Caco-2 (cell line): ENCODE results near the gene F10. TPM values are rescaled to one million over a fixed set of nuclear protein-coding genes. Genes with fewer than 3 reads are reported as not detected.

Source experiments
- BruUV-seq: library from RNA; stranded (reverse); fragments of 400-500 nt; replicated peaks from 2 replicates; lab custom pipeline; 2021; lab: Mats Ljungman, UMichigan
- CTCF ChIA-PET: fragments of 300-600 bp; sonication (Branson Sonifier 250); formaldehyde crosslinking; loops from one replicate; lab custom pipeline; 2022; ENCODE audit warnings: antibody characterized with exemption; lab: Charles Lee
- POLR2A ChIA-PET: fragments of 300-600 bp; sonication (Branson Sonifier 250); formaldehyde crosslinking; loops from one replicate; lab custom pipeline; 2022; ENCODE audit warnings: antibody characterized with exemption; lab: Charles Lee
- DNase-seq, 2 experiments: peaks; one replicate each; pipeline versions ENCODE4 v3.0.0 to v3.0.0-alpha.2; 2020 to 2022
- H3K27me3 ChIP-seq: replicated peaks from 2 replicates; pipeline ENCODE4 v1.6.0; 2011; ENCODE audit warnings: low read length; ENCODE audit not compliant: control insufficient read depth, insufficient read depth
- H3K36me3 ChIP-seq: 2 replicates; pipeline ENCODE4 v1.5.1; 2011; ENCODE audit warnings: low read length; ENCODE audit not compliant: control insufficient read depth, insufficient read depth
- H3K4me1 ChIP-seq: fragments of 250-450 bp; sonication (Bioruptor Pico); 2 replicates; pipeline ENCODE4 v1.5.1; 2020; ENCODE audit warnings: mild to moderate bottlenecking
- H3K4me3 ChIP-seq: 2 replicates; pipeline ENCODE4 v1.5.1; 2011; ENCODE audit warnings: low read depth, mild to moderate bottlenecking, control low read depth, low read length
- H3K9me3 ChIP-seq: fragments of 250-450 bp; sonication (Bioruptor Pico); 2 replicates; pipeline ENCODE4 v1.5.1; 2020; ENCODE audit warnings: mild to moderate bottlenecking, moderate library complexity
- H3K27ac Mint-ChIP-seq: one replicate; pipeline ENCODE4 v1.8.0; 2022; ENCODE audit warnings: mixed read lengths; ENCODE audit not compliant: unreplicated experiment
- H3K27me3 Mint-ChIP-seq: one replicate; pipeline ENCODE4 v1.8.0; 2022; ENCODE audit warnings: mixed read lengths; ENCODE audit not compliant: insufficient read depth, unreplicated experiment
- H3K36me3 Mint-ChIP-seq: one replicate; pipeline ENCODE4 v1.8.0; 2022; ENCODE audit warnings: mild to moderate bottlenecking, mixed read lengths; ENCODE audit not compliant: insufficient read depth, unreplicated experiment
- H3K4me1 Mint-ChIP-seq: one replicate; pipeline ENCODE4 v1.8.0; 2022; ENCODE audit warnings: low read depth, mixed read lengths; ENCODE audit not compliant: unreplicated experiment
- H3K4me3 Mint-ChIP-seq: one replicate; pipeline ENCODE4 v1.8.0; 2022; ENCODE audit warnings: mild to moderate bottlenecking, moderate library complexity, mixed read lengths; ENCODE audit not compliant: unreplicated experiment
- H3K9me3 Mint-ChIP-seq: one replicate; pipeline ENCODE4 v1.8.0; 2022; ENCODE audit warnings: mixed read lengths; ENCODE audit not compliant: unreplicated experiment
- intact Hi-C: fragments of 100-400 bp; cut with micrococcal nuclease; formaldehyde crosslinking; loops from one replicate; pipeline ENCODE4 v1.10.0; 2022; ENCODE audit not compliant: unreplicated experiment
- total RNA-seq: library from RNA; stranded (reverse); gene quantifications from 2 replicates; pipeline ENCODE4 v1.2.3, GENCODE V29; 2022
- TF ChIP-seq, protein P1 (sequence below), 2 experiments: fragments of 200-600 bp in 1 of 2; IDR thresholded peaks; 1 replicate in 1 of 2; 2 replicates in 1 of 2; pipeline versions ENCODE4 v1.5.1 to v1.8.0; 2011 to 2022; ENCODE audit warnings: antibody characterized with exemption in 1 of 2, control low read depth in 1 of 2, inconsistent platforms in 1 of 2, low read depth in 1 of 2, low read length in 1 of 2, mild to moderate bottlenecking in 1 of 2, moderate library complexity in 1 of 2; ENCODE audit not compliant: insufficient read depth in 1 of 2, severe bottlenecking in 1 of 2, unreplicated experiment in 1 of 2

The F10 gene
- total RNA-seq, 1 experiment from 2014 or later = 34.3 TPM

DNA sequence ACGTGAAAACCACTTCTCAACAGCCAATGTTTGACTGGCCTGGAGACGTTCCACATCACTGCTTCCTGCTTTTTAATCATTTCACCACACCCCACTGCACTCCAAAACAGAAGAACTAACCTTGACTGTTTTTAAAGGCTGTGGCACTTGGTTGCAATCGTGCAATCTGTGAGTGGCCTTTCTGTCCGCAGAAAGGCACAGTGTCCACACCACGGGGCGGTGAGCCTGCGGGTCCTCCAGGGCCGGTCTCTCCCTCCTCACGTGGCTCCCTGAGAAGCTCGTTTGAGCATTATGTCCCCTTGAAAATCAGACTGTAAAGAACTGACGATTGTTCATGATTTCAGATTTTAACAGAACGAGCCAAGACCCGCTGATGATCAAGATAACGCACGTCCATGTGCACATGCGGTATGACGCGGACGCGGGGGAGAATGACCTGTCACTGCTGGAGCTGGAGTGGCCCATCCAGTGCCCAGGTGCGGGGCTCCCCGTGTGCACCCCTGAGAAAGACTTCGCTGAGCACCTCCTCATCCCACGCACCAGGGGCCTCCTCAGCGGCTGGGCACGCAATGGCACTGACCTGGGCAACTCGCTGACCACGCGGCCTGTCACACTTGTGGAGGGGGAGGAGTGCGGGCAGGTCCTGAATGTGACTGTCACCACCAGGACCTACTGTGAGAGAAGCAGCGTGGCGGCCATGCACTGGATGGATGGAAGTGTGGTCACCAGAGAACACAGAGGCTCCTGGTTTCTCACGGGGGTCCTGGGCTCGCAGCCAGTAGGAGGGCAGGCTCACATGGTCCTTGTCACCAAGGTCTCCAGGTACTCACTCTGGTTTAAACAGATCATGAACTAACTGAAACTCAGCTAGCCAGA, 48.9 kb downstream of the F10 start:
- POLR2A ChIA-PET = no interaction called here

DNA sequence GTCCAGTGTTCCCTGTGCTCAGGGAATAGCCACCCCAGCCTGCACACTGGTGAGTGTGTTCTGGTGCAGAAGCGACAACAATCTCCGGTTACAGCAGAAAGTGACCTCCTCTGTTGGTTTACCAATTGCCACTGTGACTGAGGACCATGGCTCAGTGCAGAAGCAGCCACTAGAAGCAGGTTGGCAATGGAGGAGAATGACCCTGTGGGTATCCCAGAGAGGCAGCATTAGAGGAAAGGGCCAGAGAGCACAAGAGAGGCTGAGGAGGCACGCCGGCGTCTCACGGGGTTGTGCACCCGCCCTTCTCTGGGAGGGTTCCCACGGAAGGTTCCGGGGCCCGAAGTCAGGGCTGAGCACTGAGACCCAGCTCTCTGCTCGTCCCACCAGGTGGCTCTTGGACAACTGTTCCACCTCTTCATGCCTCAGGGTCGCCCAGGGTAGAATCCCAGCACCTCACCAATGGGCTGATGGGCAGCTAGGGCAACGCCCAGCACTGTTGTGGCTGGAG, 49.9 kb downstream of the F10 start:
- BruUV-seq = no TSS peak
- Mint-ChIP-seq H3K27me3 (no peaks in the 10 kb centered on the region), H3K4me1 (peaks cover 13% of the 10 kb centered on the region), H3K4me3 (no peak overlapping the region), H3K36me3 (peaks cover 67% of the 10 kb centered on the region), H3K9me3 (no peaks in the 10 kb centered on the region), H3K27ac (no peak overlapping the region)
- Histone ChIP-seq H3K4me1 (peaks cover 14% of the 10 kb centered on the region), H3K9me3 (no peaks in the 10 kb centered on the region), H3K4me3 (no peak overlapping the region), H3K27me3 (no peaks in the 10 kb centered on the region), H3K36me3 (peaks cover 4% of the 10 kb centered on the region)
- TF ChIP-seq, protein P1, sequence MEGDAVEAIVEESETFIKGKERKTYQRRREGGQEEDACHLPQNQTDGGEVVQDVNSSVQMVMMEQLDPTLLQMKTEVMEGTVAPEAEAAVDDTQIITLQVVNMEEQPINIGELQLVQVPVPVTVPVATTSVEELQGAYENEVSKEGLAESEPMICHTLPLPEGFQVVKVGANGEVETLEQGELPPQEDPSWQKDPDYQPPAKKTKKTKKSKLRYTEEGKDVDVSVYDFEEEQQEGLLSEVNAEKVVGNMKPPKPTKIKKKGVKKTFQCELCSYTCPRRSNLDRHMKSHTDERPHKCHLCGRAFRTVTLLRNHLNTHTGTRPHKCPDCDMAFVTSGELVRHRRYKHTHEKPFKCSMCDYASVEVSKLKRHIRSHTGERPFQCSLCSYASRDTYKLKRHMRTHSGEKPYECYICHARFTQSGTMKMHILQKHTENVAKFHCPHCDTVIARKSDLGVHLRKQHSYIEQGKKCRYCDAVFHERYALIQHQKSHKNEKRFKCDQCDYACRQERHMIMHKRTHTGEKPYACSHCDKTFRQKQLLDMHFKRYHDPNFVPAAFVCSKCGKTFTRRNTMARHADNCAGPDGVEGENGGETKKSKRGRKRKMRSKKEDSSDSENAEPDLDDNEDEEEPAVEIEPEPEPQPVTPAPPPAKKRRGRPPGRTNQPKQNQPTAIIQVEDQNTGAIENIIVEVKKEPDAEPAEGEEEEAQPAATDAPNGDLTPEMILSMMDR (IDR thresholded peaks at IDR 0.05; ENCODE audit: insufficient read depth in 1 of 2, low read depth in 1 of 2, low read length in 1 of 2, severe bottlenecking in 1 of 2, unreplicated experiment in 1 of 2) = no peak
- intact Hi-C loops = no loop called here
- ChIA-PET CTCF (no interaction called here), POLR2A (no interaction called here)
- no peak for DNase-seq

More for the DNA sequence above, 48.9 kb downstream of the F10 start:
- Mint-ChIP-seq H3K9me3 (no peaks in the 10 kb centered on the region), H3K27ac (no peak overlapping the region), H3K4me3 (no peak overlapping the region), H3K4me1 (peaks cover 13% of the 10 kb centered on the region), H3K27me3 (no peaks in the 10 kb centered on the region), H3K36me3 (peaks cover 65% of the 10 kb centered on the region)
- TF ChIP-seq, protein P1 (IDR thresholded peaks at IDR 0.05; ENCODE audit: insufficient read depth in 1 of 2, low read depth in 1 of 2, low read length in 1 of 2, severe bottlenecking in 1 of 2, unreplicated experiment in 1 of 2) = no peak
- no TSS peak for BruUV-seq
- intact Hi-C loops = no loop called here
- peaks cover 14% of the 10 kb centered on the region for H3K4me1 ChIP-seq
- no peak for DNase-seq
- H3K4me3 ChIP-seq = no peak overlapping the region
- peaks cover 2% of the 10 kb centered on the region for H3K36me3 ChIP-seq
- CTCF ChIA-PET = no interaction called here
- H3K9me3 ChIP-seq = no peaks in the 10 kb centered on the region
- H3K27me3 ChIP-seq = no peaks in the 10 kb centered on the region

DNA sequence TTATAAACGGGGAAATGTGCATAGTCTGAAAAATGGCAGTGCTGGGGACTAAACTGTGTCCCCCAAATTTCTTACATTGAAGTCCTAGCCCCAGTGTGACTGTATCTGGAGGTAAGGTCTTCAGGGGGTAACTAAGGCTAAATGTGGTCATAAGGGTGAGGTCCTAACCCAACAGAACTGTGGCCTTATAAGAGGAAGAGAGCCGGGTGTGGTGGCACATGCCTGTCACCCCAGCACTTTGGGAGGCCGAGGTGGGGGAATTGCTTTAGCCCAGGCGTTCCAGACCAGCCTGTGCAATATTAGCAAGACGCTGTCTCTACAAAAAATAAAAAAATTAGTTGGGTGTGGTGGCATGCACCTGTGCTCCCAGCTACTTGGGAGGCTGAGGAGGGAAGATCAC, 53.7 kb downstream of the F10 start:
- no peak for DNase-seq
- no peaks in the 10 kb centered on the region for H3K9me3 Mint-ChIP-seq
- Histone ChIP-seq H3K4me1 (no peaks in the 10 kb centered on the region), H3K4me3 (no peak overlapping the region), H3K36me3 (peaks cover 9% of the 10 kb centered on the region), H3K9me3 (no peaks in the 10 kb centered on the region), H3K27me3 (no peaks in the 10 kb centered on the region)
- TF ChIP-seq, protein P1 (IDR thresholded peaks at IDR 0.05; ENCODE audit: insufficient read depth in 1 of 2, low read depth in 1 of 2, low read length in 1 of 2, severe bottlenecking in 1 of 2, unreplicated experiment in 1 of 2) = no peak
- H3K27me3 Mint-ChIP-seq = no peaks in the 10 kb centered on the region
- peaks cover 72% of the 10 kb centered on the region for H3K36me3 Mint-ChIP-seq
- CTCF ChIA-PET = no interaction called here
- no peaks in the 10 kb centered on the region for H3K4me1 Mint-ChIP-seq
- intact Hi-C loops = no loop called here
- H3K4me3 Mint-ChIP-seq = no peak overlapping the region
- POLR2A ChIA-PET = no interaction called here
- no peak overlapping the region for H3K27ac Mint-ChIP-seq
- no TSS peak for BruUV-seq
